Neural cell (in vitro differentiated cells): ENCODE results near the gene GALNT14. TPM values are rescaled to one million over a fixed set of nuclear protein-coding genes. Genes with fewer than 3 reads are reported as not detected.
"Not testable (repeated sequence)": the region's sequence is repeated elsewhere in the genome, so short reads cannot be mapped to it uniquely, and the experiment has no call there.

ENCODE experiments used
- H2AFZ ChIP-seq: fragments of 200-600, 300-800 bp; sonication (generic), shearing (Covaris generic); 2 replicates; pipeline ENCODE4 v1.6.0; 2014; ENCODE audit warnings: low read depth, mild to moderate bottlenecking, antibody characterized with exemption, low read length, moderate library complexity
- H3F3A ChIP-seq: fragments of 200-600 bp; shearing (Covaris generic); 2 replicates; pipeline ENCODE4 v1.6.1; 2016; ENCODE audit warnings: mild to moderate bottlenecking, moderate library complexity, mixed read lengths, antibody characterized with exemption, low read length; ENCODE audit not compliant: insufficient read depth, poor library complexity, severe bottlenecking
- H3K27ac ChIP-seq: fragments of 200-600, 300-800 bp; sonication (generic), shearing (Covaris generic); 2 replicates; pipeline ENCODE4 v1.5.1; 2014; ENCODE audit warnings: mild to moderate bottlenecking, low read length, moderate library complexity
- H3K27me3 ChIP-seq: fragments of 300-800, 200-600 bp; sonication (generic), shearing (Covaris generic); 2 replicates; pipeline ENCODE4 v1.6.0; 2014; ENCODE audit warnings: mild to moderate bottlenecking, low read depth, low read length, moderate library complexity; ENCODE audit not compliant: insufficient read depth
- H3K36me3 ChIP-seq: fragments of 300-800, 200-600 bp; sonication (generic), shearing (Covaris generic); 2 replicates; pipeline ENCODE4 v1.5.1; 2014; ENCODE audit warnings: mild to moderate bottlenecking, antibody characterized with exemption, low read length, moderate library complexity; ENCODE audit not compliant: insufficient read depth
- H3K4me2 ChIP-seq: fragments of 300-800, 200-600 bp; sonication (generic), shearing (Covaris generic); 2 replicates; pipeline ENCODE4 v1.6.0; 2014; ENCODE audit warnings: mild to moderate bottlenecking, low read length
- H3K4me3 ChIP-seq: fragments of 300-800, 200-600 bp; sonication (generic), shearing (Covaris generic); 2 replicates; pipeline ENCODE4 v1.5.1; 2014; ENCODE audit warnings: mild to moderate bottlenecking, low read length, moderate library complexity
- H3K79me2 ChIP-seq: fragments of 200-600 bp; shearing (Covaris generic); replicated peaks from 2 replicates; pipeline ENCODE4 v1.6.0; 2014; ENCODE audit warnings: mild to moderate bottlenecking, low read length, moderate library complexity; ENCODE audit not compliant: insufficient read depth
- H3K9ac ChIP-seq: fragments of 300-800, 200-600 bp; sonication (generic), shearing (Covaris generic); 2 replicates; pipeline ENCODE4 v1.6.1; 2016; ENCODE audit warnings: mild to moderate bottlenecking, low read length, mixed read lengths
- H3K9me2 ChIP-seq: fragments of 200-600 bp; shearing (Covaris generic); 2 replicates; pipeline ENCODE4 v1.6.1; 2016; ENCODE audit warnings: mild to moderate bottlenecking, low read length, mixed read lengths; ENCODE audit not compliant: insufficient read depth
- H3K9me3 ChIP-seq: fragments of 200-600, 300-800 bp; sonication (generic), shearing (Covaris generic); 2 replicates; pipeline ENCODE4 v1.6.1; 2016; ENCODE audit warnings: mild to moderate bottlenecking, mixed run types, low read length, moderate library complexity, mixed read lengths
- H4K20me1 ChIP-seq: fragments of 200-600 bp; shearing (Covaris generic); 2 replicates; pipeline ENCODE4 v1.6.1; 2016; ENCODE audit warnings: mild to moderate bottlenecking, mixed run types; ENCODE audit not compliant: insufficient read depth
- EP300 ChIP-seq: fragments of 450-650 bp; conservative IDR thresholded peaks from 2 replicates; pipeline ENCODE4 v1.6.1; 2014; ENCODE audit warnings: antibody characterized with exemption, mild to moderate bottlenecking, moderate library complexity; ENCODE audit not compliant: poor library complexity, severe bottlenecking
- EZH2 ChIP-seq: fragments of 200-600, 300-800 bp; shearing (Covaris generic), sonication (generic); IDR thresholded peaks from 2 replicates; pipeline ENCODE4 v1.6.1; 2014; ENCODE audit warnings: antibody characterized with exemption, low read length, borderline replicate concordance, mild to moderate bottlenecking; ENCODE audit not compliant: insufficient read depth, poor library complexity, severe bottlenecking
- MXI1 ChIP-seq: fragments of 450-650 bp; conservative IDR thresholded peaks from 2 replicates; pipeline ENCODE4 v1.6.1; 2014; ENCODE audit warnings: antibody characterized with exemption, mild to moderate bottlenecking; ENCODE audit not compliant: poor library complexity, severe bottlenecking
- POLR2AphosphoS5 ChIP-seq: IDR thresholded peaks from 2 replicates; pipeline ENCODE4 v1.6.1; 2012
- RAD21 ChIP-seq: fragments of 450-650 bp; conservative IDR thresholded peaks from 2 replicates; pipeline ENCODE4 v1.6.1; 2014; ENCODE audit warnings: antibody characterized with exemption, mild to moderate bottlenecking, moderate library complexity
- SMC3 ChIP-seq: fragments of 450-650 bp; conservative IDR thresholded peaks from 2 replicates; pipeline ENCODE4 v1.6.1; 2014; ENCODE audit warnings: antibody characterized with exemption, mild to moderate bottlenecking, moderate library complexity; ENCODE audit not compliant: poor library complexity
- TAF1 ChIP-seq: IDR thresholded peaks from 2 replicates; pipeline ENCODE4 v1.6.1; 2012; ENCODE audit warnings: low read depth
- polyA plus RNA-seq: library from polyadenylated mRNA; depleted of rRNA; stranded (reverse); fragments of >200 nt; gene quantifications from 2 replicates; pipeline ENCODE4 v1.2.3, GENCODE V29; 2014
- TF ChIP-seq, protein P1 (sequence below): IDR thresholded peaks from 2 replicates; pipeline ENCODE4 v1.6.1; 2012; ENCODE audit warnings: borderline replicate concordance
- TF ChIP-seq, protein P2 (sequence below): fragments of 450-650 bp; IDR thresholded peaks from 2 replicates; pipeline ENCODE4 v1.5.1; 2014; ENCODE audit warnings: antibody characterized with exemption, mild to moderate bottlenecking, moderate library complexity; ENCODE audit not compliant: poor library complexity, severe bottlenecking

The GALNT14 gene
- polyA plus RNA-seq, 1 donor from 2014 or later = 15.9 TPM

DNA sequence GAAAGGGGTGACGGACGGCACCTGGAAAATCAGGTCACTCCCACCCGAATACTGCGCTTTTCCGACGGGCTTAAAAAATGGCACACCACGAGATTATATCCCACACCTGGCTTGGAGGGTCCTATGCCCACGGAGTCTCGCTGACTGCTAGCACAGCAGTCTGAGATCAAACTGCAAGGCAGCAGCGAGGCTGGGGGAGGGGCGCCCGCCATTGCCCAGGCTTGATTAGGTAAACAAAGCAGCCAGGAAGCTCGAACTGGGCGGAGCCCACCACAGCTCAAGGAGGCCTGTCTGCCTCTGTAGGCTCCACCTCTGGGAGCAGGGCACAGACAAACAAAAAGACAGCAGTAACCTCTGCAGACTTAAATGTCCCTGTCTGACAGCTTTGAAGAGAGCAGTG lies 233.8 kb downstream of the GALNT14 start:
- not testable (repeated sequence) for H3K9me2 ChIP-seq

DNA sequence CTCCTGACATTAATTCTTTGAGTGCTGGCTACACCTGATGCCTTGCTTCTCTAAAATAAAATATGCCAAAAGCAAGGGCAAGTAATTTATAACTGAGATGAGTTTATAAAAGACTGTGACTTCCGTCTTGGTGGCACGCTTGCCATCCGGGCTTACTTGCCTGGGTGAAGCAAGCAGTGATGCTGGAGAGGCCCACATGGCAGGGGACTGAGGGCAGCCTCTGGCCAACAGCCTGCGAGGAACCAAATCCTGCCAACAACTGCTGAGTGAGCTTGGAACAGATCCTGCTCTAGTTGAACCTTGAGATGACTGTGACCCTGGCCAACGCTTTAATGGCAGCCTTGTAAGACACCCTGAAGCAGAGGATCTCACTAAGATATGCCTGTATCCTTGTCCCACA lies 234.9 kb downstream of the GALNT14 start:
- Histone ChIP-seq H3K9me3 (no peaks in the 10 kb centered on the region), H3F3A (no peaks in the 10 kb centered on the region), H3K9ac (no peak overlapping the region), H3K9me2 (no peaks in the 10 kb centered on the region), H4K20me1 (no peaks in the 10 kb centered on the region), H2AFZ (no peak overlapping the region), H3K79me2 (no peaks in the 10 kb centered on the region), H3K4me3 (no peak overlapping the region), H3K36me3 (no peaks in the 10 kb centered on the region), H3K27ac (no peak overlapping the region), H3K4me2 (no peak overlapping the region), H3K27me3 (no peaks in the 10 kb centered on the region)
- TF ChIP-seq EZH2 = no peak
- TF ChIP-seq EP300 = no peak
- TF ChIP-seq, protein P1, sequence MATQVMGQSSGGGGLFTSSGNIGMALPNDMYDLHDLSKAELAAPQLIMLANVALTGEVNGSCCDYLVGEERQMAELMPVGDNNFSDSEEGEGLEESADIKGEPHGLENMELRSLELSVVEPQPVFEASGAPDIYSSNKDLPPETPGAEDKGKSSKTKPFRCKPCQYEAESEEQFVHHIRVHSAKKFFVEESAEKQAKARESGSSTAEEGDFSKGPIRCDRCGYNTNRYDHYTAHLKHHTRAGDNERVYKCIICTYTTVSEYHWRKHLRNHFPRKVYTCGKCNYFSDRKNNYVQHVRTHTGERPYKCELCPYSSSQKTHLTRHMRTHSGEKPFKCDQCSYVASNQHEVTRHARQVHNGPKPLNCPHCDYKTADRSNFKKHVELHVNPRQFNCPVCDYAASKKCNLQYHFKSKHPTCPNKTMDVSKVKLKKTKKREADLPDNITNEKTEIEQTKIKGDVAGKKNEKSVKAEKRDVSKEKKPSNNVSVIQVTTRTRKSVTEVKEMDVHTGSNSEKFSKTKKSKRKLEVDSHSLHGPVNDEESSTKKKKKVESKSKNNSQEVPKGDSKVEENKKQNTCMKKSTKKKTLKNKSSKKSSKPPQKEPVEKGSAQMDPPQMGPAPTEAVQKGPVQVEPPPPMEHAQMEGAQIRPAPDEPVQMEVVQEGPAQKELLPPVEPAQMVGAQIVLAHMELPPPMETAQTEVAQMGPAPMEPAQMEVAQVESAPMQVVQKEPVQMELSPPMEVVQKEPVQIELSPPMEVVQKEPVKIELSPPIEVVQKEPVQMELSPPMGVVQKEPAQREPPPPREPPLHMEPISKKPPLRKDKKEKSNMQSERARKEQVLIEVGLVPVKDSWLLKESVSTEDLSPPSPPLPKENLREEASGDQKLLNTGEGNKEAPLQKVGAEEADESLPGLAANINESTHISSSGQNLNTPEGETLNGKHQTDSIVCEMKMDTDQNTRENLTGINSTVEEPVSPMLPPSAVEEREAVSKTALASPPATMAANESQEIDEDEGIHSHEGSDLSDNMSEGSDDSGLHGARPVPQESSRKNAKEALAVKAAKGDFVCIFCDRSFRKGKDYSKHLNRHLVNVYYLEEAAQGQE = no peak
- TF ChIP-seq RAD21 = no peak
- TF ChIP-seq, protein P2, sequence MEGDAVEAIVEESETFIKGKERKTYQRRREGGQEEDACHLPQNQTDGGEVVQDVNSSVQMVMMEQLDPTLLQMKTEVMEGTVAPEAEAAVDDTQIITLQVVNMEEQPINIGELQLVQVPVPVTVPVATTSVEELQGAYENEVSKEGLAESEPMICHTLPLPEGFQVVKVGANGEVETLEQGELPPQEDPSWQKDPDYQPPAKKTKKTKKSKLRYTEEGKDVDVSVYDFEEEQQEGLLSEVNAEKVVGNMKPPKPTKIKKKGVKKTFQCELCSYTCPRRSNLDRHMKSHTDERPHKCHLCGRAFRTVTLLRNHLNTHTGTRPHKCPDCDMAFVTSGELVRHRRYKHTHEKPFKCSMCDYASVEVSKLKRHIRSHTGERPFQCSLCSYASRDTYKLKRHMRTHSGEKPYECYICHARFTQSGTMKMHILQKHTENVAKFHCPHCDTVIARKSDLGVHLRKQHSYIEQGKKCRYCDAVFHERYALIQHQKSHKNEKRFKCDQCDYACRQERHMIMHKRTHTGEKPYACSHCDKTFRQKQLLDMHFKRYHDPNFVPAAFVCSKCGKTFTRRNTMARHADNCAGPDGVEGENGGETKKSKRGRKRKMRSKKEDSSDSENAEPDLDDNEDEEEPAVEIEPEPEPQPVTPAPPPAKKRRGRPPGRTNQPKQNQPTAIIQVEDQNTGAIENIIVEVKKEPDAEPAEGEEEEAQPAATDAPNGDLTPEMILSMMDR = no peak
- no peak for TF ChIP-seq TAF1
- TF ChIP-seq SMC3 = no peak
- no peak for TF ChIP-seq POLR2AphosphoS5
- TF ChIP-seq MXI1 = no peak

More for the DNA sequence above, 233.8 kb downstream of the GALNT14 start:
- H2AFZ ChIP-seq, H4K20me1 ChIP-seq, H3K79me2 ChIP-seq, H3K36me3 ChIP-seq, H3K27ac ChIP-seq, H3K4me2 ChIP-seq, H3K4me3 ChIP-seq, H3K9me3 ChIP-seq, H3K9ac ChIP-seq, H3F3A ChIP-seq, H3K27me3 ChIP-seq: not testable (repeated sequence)

DNA sequence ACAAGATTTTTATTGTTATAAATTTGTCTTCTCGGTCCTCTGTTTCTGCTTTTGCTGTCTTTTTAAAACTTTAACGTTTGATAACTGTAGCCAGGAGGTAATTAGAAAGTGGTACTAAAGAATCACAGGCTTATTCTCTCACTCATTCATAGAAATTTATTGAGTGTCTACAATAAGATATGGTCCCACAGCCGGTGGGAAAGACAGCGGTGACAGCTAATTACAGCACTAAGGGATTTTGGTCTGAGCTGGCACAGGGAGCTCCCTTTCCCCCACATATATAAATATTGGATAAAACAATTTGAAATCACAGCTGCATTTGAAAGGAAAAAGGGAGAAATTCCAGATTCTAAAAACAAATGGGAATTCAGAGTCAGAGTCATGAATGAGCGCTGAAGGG lies 237.9 kb downstream of the GALNT14 start:
- peaks cover 7% of the 10 kb centered on the region for H3K9me3 ChIP-seq
- no peaks in the 10 kb centered on the region for H3K27me3 ChIP-seq
- no peak overlapping the region for H3K4me2 ChIP-seq
- H3F3A ChIP-seq = no peaks in the 10 kb centered on the region
- H3K27ac ChIP-seq = no peak overlapping the region
- TF ChIP-seq POLR2AphosphoS5 (no peak), TAF1 (no peak), MXI1 (no peak), EZH2 (no peak), EP300 (no peak), SMC3 (no peak), RAD21 (no peak)
- TF ChIP-seq, protein P1 = no peak
- TF ChIP-seq, protein P2 = no peak
- no peaks in the 10 kb centered on the region for H3K36me3 ChIP-seq
- H2AFZ ChIP-seq = no peak overlapping the region
- H4K20me1 ChIP-seq = no peaks in the 10 kb centered on the region
- H3K79me2 ChIP-seq = no peaks in the 10 kb centered on the region
- no peaks in the 10 kb centered on the region for H3K9me2 ChIP-seq
- H3K9ac ChIP-seq = no peak overlapping the region
- no peak overlapping the region for H3K4me3 ChIP-seq
